Superior temporal gyrus (tissue), 1 donor: Measurements from ENCODE around the gene ADAMTS1.

Source experiments
- DNase-seq: peaks from one replicate; pipeline ENCODE4 v3.0.0-alpha.2; 2016; ENCODE audit errors: extremely low spot score

Gene ADAMTS1

GRCh38 chr21:26812173-26812572 is 33.0 kb downstream of the ADAMTS1 start:
- no peak for DNase-seq

DNA sequence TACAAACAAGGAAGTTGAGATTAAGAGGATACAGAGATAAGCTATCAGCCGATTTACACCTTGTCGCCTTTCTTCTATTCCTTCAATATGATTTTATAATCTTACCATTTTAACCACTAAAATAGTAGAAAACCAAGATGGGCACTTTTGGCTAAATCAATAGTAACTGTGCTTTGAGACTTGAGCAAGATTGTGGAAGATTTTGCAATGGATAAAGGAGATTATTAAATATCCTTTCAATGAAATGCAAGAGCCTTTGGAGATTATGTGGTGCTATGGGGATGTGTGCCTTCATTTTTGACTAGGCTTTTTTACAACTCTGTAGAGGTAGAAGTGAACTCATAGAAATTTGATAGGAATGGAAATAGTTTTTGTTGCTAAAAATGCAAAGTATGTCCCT is 33.7 kb downstream of the ADAMTS1 start:
- no peak for DNase-seq

GRCh38 chr21:26810676-26811415 is 34.4 kb downstream of the ADAMTS1 start:
- DNase-seq = no peak

DNA sequence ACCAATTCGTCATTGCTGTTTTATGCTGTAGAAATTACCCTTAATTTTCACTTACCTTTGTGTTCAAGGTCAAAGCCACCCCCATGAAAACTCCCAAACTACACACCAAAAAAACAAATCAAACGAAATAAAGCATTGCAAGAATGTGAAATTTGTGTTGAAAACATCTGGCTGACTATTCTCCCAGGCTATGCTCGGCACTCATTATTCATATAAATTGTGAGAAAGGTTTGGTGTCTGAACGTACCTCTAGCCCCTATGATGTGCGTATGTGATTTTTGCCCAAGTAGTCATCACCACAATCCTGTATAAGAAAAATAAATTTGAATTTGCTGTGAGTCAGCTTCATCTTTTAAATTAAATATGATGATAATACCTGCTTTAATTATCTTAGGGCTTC is 34.9 kb downstream of the ADAMTS1 start:
- DNase-seq = no peak

DNA sequence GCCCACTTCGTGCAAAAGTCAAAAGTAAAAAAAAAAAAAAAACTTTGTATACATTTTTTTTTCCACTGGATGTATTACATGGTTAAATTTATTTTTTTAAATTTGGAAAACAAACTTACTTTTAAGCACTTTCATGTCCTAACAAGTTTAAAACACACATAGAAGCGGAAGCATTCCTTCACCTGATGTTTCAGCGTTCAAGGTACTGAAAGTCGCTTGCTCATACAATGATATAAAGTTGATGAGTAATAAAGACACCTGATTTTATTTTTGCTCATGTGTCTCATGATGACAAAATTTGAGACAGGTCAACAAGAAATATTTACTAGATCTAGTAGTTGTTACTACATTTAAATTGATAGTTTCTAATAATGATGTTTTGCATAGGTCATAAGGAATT is 35.5 kb downstream of the ADAMTS1 start:
- DNase-seq = no peak

- no peak for DNase-seq
Measured at GRCh38 chr21:26806801-26807295, 38.4 kb downstream of the ADAMTS1 start.

DNA sequence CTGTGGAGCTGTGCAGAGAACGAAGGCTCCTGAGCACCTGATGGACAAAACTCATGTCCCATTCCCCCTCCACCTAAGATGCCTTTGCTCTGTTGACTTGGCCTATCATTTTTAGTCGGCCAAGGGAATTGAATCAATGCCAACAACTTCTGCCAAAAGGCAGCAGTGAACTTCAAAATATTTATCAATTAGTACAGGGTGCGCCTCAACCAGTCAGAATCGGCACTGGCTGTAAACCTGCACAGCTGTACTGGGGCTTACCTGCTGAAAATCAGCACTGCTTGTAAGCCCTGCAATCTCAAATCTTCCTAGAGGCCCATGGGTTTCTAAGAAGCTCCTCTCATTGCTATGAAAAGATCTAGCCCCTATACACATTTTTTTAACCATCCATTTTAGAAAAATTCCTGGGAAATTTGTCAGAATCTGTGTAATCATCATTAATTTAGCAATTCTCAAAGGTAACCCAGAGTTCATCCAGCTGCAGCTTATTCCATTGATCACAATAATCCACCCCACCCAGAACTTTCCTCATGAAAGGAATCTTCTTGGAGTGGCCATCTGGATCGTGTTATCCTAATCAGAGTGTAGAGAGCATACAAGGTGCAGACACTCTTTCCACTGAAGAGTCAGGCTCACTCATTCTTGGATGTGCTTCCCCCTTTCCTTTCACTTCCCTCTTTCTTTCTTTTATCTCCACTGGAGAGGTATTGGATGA is 40.2 kb downstream of the ADAMTS1 start:
- DNase-seq = no peak

DNA sequence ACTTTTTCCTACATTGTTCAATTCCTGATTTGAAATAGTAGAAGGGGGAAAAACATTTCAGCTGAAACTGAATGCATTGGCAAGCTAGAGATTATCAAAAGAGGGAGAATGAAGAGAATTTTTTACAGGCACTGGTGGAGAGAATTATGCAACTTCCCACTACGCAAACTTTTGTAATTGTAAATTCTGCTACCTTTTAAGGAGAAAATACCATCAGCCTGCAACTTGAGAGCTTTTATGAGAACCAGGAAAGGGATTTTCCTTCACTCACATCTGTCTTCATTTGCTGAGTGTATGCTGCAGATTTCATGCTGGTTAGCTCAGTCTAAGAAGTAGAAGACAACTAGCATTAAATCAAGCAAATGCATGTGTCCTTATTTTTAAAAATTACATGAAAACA is 43.7 kb downstream of the ADAMTS1 start:
- no peak for DNase-seq

- no peak for DNase-seq
Measured at GRCh38 chr21:26800970-26801431, 44.2 kb downstream of the ADAMTS1 start.

DNA sequence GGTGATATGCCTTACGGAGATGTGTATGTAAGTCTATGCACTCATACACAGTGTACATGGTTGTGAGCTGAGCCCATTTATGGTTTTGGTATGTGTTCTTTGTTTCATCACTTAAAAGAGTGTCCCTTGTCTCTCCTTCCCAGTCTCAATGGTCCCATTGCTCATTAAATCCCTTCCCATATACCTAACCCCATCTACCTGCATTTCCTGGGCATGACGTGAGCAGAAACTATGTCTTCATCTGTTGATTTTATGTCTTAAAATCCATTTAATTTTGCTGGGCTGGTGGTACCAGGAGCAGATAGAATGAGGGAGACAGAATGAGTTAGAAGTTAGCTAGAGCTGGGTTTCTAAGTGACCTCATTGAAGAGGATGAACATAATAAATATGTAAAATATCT is 44.8 kb downstream of the ADAMTS1 start:
- DNase-seq = no peak

- no peak for DNase-seq
Measured at GRCh38 chr21:26800001-26800400, 45.2 kb downstream of the ADAMTS1 start.

GRCh38 chr21:26798856-26799751 is 46.1 kb downstream of the ADAMTS1 start:
- DNase-seq = no peak

GRCh38 chr21:26797878-26798456 is 47.2 kb downstream of the ADAMTS1 start:
- DNase-seq = no peak

DNA sequence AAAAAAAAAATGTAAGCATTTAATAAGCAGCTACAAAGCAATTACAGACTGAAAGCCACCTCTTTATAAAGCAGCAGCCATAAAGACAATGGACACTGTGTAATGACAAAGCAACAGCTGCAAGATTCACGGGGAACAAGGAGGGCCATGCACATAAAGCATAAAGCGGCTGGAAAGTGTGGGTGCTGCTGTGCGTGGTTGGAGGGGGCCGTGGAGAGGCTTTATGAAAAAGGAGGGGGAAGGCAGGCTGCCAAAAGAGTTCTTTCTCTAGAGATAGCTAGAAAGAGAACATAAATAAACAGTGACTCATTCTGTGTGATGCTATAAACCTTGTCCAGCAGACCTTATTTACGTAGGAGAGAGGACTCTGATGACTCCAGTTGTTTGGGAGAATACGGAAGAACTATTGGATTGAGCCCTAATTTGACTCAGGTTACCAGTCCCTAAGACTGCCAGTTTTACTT is 49.3 kb downstream of the ADAMTS1 start:
- DNase-seq = peak; percentile 81

- DNase-seq = peak; percentile 35
Measured at GRCh38 chr21:26795412-26795805, 49.8 kb downstream of the ADAMTS1 start.

- no peak for DNase-seq
Measured at GRCh38 chr21:26794597-26795411, 50.4 kb downstream of the ADAMTS1 start.

- DNase-seq = no peak
Measured at GRCh38 chr21:26790296-26790695, 54.9 kb downstream of the ADAMTS1 start.

DNA sequence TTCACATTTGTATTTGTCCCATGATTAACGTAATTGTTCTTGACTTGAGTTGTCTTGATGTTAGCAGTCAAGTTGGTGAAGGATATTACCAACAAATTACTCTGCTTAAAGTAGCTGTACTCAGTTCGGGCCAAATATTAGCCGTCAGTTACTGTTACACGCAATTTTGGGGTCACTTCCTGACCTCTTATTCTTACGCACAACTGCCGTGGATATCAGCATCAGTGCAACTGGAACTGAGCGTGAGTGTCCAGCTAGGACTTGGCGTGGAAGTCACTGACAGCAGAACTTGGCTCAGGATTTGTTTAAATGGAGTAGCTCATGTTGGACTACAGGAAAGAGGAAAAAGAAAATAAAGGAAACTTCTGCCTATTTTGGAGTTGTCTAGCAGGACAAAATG is 56.4 kb downstream of the ADAMTS1 start:
- no peak for DNase-seq
